ENCODE data around the gene FAHD2A. TPM values are rescaled to one million over a fixed set of nuclear protein-coding genes. Genes with fewer than 3 reads are reported as not detected.

Gene FAHD2A
- total and polyA plus RNA-seq, 2 donors (not counting 3 experiments of a cell fraction or from before 2014, with no cell fraction given) = 33.1 to 37.0 TPM

GRCh38 chr2:95359501-95359930 lies 43.0 kb upstream of the FAHD2A start:
- Histone ChIP-seq H3K9ac (replicated peaks; ENCODE audit: extremely low read depth, insufficient read depth, low read length) (no peak overlapping the region), H3K27ac (ENCODE audit: insufficient read depth, low read depth, low read length) (no peak overlapping the region), H3K4me2 (ENCODE audit: insufficient read depth, low read length) (no peak overlapping the region), H4K20me1 (replicated peaks; ENCODE audit: control insufficient read depth, extremely low read depth, insufficient read depth, low read length) (no peaks in the 10 kb centered on the region), H3K27me3 (ENCODE audit: control insufficient read depth in 2 of 2, insufficient read depth in 2 of 2, low read length in 2 of 2) (no peaks in the 10 kb centered on the region), H3K9me3 (replicated peaks; ENCODE audit: control insufficient read depth, insufficient read depth, low read length) (no peaks in the 10 kb centered on the region), H3K4me1 (ENCODE audit: control insufficient read depth, extremely low read depth, insufficient read depth, low read length) (no peaks in the 10 kb centered on the region), H3K79me2 (ENCODE audit: control insufficient read depth, insufficient read depth, low read length) (no peaks in the 10 kb centered on the region), H3K36me3 (ENCODE audit: control insufficient read depth in 2 of 2, extremely low read depth in 1 of 2, insufficient read depth in 2 of 2, low read length in 2 of 2) (no peaks in the 10 kb centered on the region), H3K4me3 (replicated peaks in 1 of 3; ENCODE audit: insufficient read depth in 1 of 3, low read depth in 1 of 3, low read length in 3 of 3) (no peak overlapping the region), H3K9me1 (replicated peaks; ENCODE audit: control insufficient read depth, extremely low read depth, insufficient read depth, low read length) (no peaks in the 10 kb centered on the region), H2AFZ (ENCODE audit: low read depth, low read length) (no peak overlapping the region)
- CTCF ChIA-PET = interaction anchor here (1.5 kb wide), 1 partner anchor 14 kb away, joined by 6 read pairs; no protein-coding TSS in a partner anchor
- POLR2A ChIA-PET = no interaction called here
- BruUV-seq (replicated peaks) = no TSS peak
- TF ChIP-seq POLR2A (IDR thresholded peaks at IDR 0.05; ENCODE audit: low read depth, low read length) = no peak
- no peak for TF ChIP-seq MYC (IDR thresholded peaks at IDR 0.05; ENCODE audit: low read depth, low read length)
- no peak for TF ChIP-seq JUN (IDR thresholded peaks at IDR 0.05; ENCODE audit: borderline replicate concordance, insufficient read depth, insufficient read length, low read depth)
- no peak for TF ChIP-seq FOS (IDR thresholded peaks at IDR 0.05; ENCODE audit: borderline replicate concordance, insufficient read depth, low read length)
- TF ChIP-seq MAX (IDR thresholded peaks at IDR 0.05; ENCODE audit: insufficient read depth, insufficient read length) = no peak
- TF ChIP-seq POLR2AphosphoS5 (IDR thresholded peaks at IDR 0.05; ENCODE audit: insufficient read depth, low read depth, low read length) = no peak
- TF ChIP-seq GATA2 (IDR thresholded peaks at IDR 0.05; ENCODE audit: insufficient read depth, insufficient read length, low read depth, low read length) = no peak
- no peak for TF ChIP-seq EZH2 (IDR thresholded peaks at IDR 0.05; ENCODE audit: borderline replicate concordance, low read depth, low read length, severe bottlenecking)
- TF ChIP-seq CTCF (IDR thresholded peaks at IDR 0.05; ENCODE audit: extremely low read depth in 1 of 2, insufficient read depth in 1 of 2, low read depth in 1 of 2, low read length in 2 of 2) = no peak
- no peak for FAIRE-seq
- no peak for DNase-seq (ENCODE audit: low read depth, low spot score)
- intact Hi-C loops (cut with micrococcal nuclease) (no loop called here), dilution Hi-C loops (cut with MboI; ENCODE audit: extremely low pct_ligation_motif_present, low sequenced_read_pairs) (no loop called here)
